Suppressor macrophage treated with lipopolysaccharide for 1 hour (primary cell): ENCODE data around the gene HHATL.

Experiments
- DNase-seq, 3 donors: peaks; one replicate each; pipeline ENCODE4 v3.0.0-alpha.2; 2020 to 2022

The HHATL gene

DNA sequence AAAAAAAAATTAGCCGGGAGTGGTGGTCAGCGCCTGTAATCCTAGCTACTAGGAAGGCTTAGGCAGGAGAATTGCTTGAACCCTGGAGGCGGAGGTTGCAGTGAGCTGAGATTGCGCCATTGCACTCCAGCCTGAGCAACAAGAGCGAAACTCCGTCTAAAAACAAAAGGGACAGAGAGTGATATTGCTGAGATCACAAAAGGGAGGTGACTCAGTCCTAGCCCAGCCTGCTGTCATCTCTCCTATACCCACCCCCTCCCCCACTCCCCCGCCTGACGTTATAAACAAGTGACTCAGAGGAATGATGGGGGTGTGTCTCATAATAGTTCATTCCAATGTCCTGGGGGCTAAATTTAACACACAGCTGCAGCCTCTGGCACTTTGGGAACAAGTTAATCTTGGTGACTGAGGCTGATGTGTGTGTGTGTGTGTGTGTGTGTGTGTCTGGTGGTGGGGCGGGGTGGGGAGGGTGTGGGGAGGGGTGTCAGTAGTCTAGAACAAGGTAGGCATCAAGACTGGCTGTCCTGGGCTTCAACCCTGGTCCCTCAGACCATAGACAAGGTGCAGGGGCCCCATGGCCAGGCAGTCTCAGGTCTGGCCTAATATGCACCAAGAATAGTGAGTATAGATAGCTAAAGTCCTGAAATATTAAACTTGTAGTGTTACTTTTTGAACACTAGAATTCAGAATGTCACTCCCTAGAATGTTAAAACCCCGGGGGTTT lies 18.6 kb downstream of the HHATL start:
- peak; percentile 90 to 93 (median 92) for DNase-seq

GRCh38 chr3:42682301-42683070 lies 20.1 kb downstream of the HHATL start:
- DNase-seq: no peak

- peak in 1 of 3 donors; percentile 4 for DNase-seq
Observed at GRCh38 chr3:42681361-42682038, 21.1 kb downstream of the HHATL start.

DNA sequence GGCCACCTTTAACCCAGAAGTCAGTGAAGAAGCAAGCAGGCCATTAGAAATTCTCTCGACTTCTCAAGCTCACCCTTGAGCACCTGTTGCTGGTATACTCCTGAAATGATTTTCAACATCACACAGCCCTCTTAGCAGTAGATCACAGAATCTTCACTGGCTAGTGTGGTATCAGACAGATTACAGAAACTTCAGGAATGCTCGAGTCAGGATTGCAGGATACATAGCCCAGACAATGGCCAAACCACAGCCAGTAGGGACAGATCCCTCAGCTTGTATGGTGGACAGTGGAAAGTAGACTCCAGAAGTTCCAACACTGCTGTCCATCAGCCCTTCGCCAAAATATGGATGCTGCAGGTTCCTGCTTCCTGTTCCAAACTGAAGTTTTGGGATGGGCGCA lies 21.8 kb downstream of the HHATL start:
- DNase-seq: no peak

GRCh38 chr3:42680271-42680670 lies 22.3 kb downstream of the HHATL start:
- DNase-seq: peak; percentile 65 to 78 (median 66)

- DNase-seq: no peak
Observed at GRCh38 chr3:42678447-42678846, 24.2 kb downstream of the HHATL start.

- DNase-seq: no peak
Observed at GRCh38 chr3:42675909-42676308, 26.7 kb downstream of the HHATL start.

- DNase-seq: no peak
Observed at GRCh38 chr3:42674146-42674545, 28.5 kb downstream of the HHATL start.

- no peak for DNase-seq
Observed at GRCh38 chr3:42673082-42673481, 29.5 kb downstream of the HHATL start.

GRCh38 chr3:42672515-42672914 lies 30.1 kb downstream of the HHATL start:
- DNase-seq: peak in 2 of 3 donors; percentile 73

GRCh38 chr3:42670670-42671069 lies 31.9 kb downstream of the HHATL start:
- no peak for DNase-seq

- DNase-seq: no peak
Observed at GRCh38 chr3:42670051-42670576, 32.5 kb downstream of the HHATL start.

DNA sequence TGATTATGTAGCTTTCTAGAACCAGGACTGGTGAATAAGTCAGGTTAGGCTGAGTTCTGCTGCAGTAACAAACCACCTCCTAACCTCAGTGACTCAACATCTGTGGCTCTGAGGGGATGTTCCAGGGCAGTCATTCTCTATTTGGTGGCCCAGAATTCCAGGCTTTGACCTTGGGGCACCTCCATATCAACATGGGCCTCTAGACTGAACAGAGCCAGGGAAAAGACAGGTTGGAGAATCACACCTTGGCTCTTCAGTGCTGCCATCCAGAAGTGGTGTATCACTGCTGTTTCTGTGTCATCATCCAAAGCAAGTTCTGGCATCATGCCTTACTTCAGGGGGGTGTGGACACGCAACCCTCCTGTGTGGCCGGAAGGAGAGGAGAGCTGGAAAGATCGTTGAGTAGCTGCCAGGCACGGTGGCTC lies 33.8 kb downstream of the HHATL start:
- DNase-seq: no peak

GRCh38 chr3:42668413-42668760 lies 34.2 kb downstream of the HHATL start:
- DNase-seq: no peak

GRCh38 chr3:42667523-42668412 lies 34.8 kb downstream of the HHATL start:
- DNase-seq: no peak

GRCh38 chr3:42667096-42667522 lies 35.5 kb downstream of the HHATL start:
- DNase-seq: no peak

GRCh38 chr3:42666577-42666998 lies 36.0 kb downstream of the HHATL start:
- no peak for DNase-seq

DNA sequence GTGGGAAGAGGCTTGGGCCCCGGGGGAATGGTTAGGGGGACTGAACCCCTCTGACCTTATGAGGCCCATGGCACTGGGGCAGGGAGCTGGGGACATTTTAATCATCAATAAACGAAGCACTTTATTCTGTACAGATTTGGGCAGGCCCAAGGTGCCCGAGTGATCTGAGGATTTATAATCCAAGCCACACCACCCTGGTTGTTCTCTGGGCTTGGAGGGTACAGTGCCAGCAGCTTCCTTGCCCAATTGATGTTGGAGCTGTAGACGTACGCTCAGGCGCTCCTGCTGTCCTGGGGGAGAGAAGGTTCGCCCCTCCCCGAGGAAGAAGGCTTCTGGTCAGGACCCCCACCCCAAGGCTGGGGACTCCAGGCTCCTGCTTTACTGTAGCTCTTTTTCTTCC lies 36.6 kb downstream of the HHATL start:
- DNase-seq: no peak

- DNase-seq: no peak
Observed at GRCh38 chr3:42665050-42665878, 37.3 kb downstream of the HHATL start.

GRCh38 chr3:42664438-42664803 lies 38.2 kb downstream of the HHATL start:
- DNase-seq: no peak
